Measurements from ENCODE around the gene NISCH. TPM values are rescaled to one million over a fixed set of nuclear protein-coding genes. Genes with fewer than 3 reads are reported as not detected.

The NISCH gene
- total and polyA plus RNA-seq, 12 donors, result 24.0 to 56.3 (median 41.9) TPM

DNA sequence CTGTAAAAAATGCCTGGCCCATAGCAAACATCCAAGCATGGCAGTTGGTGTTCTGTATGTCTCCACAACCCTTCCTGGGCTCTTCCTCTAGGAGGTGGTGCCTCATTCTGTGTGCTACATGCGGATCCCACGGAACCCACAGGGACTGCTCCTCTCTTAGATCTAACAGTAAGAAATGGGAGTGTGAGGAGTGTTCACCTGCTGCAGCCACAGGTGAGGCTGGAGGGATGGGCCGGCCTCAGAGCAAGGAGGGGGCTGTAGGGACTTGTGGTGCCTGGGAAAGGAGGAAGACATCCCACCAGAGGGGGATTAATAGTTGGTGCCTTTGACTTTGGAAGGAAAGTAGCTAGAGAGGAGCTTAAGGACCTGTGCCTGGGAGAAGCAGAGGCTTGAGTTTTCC, 32.7 kb upstream of the NISCH start:
- TF ChIP-seq, protein P1, sequence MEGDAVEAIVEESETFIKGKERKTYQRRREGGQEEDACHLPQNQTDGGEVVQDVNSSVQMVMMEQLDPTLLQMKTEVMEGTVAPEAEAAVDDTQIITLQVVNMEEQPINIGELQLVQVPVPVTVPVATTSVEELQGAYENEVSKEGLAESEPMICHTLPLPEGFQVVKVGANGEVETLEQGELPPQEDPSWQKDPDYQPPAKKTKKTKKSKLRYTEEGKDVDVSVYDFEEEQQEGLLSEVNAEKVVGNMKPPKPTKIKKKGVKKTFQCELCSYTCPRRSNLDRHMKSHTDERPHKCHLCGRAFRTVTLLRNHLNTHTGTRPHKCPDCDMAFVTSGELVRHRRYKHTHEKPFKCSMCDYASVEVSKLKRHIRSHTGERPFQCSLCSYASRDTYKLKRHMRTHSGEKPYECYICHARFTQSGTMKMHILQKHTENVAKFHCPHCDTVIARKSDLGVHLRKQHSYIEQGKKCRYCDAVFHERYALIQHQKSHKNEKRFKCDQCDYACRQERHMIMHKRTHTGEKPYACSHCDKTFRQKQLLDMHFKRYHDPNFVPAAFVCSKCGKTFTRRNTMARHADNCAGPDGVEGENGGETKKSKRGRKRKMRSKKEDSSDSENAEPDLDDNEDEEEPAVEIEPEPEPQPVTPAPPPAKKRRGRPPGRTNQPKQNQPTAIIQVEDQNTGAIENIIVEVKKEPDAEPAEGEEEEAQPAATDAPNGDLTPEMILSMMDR (IDR thresholded peaks at IDR 0.05), result no peak
- intact Hi-C loops (cut with DNase I), result no loop called here

DNA sequence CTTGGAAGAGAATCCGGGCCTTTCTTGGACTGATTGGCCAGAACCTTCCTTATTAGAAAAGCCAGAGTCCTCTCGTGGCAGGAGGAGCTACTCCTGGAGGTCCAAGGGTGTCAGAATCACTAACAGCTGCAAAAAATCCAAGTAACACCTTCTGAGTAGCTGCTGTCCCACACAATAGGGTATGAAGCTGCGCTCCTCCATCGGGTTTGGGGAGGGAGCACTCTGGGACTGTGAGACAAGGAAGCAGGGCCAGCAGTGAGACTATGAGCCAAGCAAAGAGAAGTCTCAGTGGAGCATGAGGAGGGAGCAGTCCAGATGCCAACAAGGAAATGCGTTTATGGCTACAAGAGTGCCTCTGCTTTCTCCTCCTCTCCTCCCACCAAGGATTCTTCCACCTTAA, 32.2 kb upstream of the NISCH start:
- TF ChIP-seq, protein P1 (IDR thresholded peaks at IDR 0.05), result no peak
- peak in 5 of 8 donors; percentile 19 to 49 (median 31) for ATAC-seq
- intact Hi-C loops (cut with DNase I), result no loop called here

More for the DNA sequence above, 32.7 kb upstream of the NISCH start:
- Histone ChIP-seq H3K4me3 (no peak overlapping the region), H3K4me1 (no peaks in the 10 kb centered on the region), H3K36me3 (peaks cover 0 to 19% (median 3%) of the 10 kb centered on the region in 9 donors), H3K27ac (no peak overlapping the region), H3K9me3 (no peaks in the 10 kb centered on the region), H3K27me3 (no peaks in the 10 kb centered on the region)
- ATAC-seq (no peak), DNase-seq (no peak)
- WGBS, 2 donors, result 92% methylated on average over 3 of the region's 3 CpGs

DNA sequence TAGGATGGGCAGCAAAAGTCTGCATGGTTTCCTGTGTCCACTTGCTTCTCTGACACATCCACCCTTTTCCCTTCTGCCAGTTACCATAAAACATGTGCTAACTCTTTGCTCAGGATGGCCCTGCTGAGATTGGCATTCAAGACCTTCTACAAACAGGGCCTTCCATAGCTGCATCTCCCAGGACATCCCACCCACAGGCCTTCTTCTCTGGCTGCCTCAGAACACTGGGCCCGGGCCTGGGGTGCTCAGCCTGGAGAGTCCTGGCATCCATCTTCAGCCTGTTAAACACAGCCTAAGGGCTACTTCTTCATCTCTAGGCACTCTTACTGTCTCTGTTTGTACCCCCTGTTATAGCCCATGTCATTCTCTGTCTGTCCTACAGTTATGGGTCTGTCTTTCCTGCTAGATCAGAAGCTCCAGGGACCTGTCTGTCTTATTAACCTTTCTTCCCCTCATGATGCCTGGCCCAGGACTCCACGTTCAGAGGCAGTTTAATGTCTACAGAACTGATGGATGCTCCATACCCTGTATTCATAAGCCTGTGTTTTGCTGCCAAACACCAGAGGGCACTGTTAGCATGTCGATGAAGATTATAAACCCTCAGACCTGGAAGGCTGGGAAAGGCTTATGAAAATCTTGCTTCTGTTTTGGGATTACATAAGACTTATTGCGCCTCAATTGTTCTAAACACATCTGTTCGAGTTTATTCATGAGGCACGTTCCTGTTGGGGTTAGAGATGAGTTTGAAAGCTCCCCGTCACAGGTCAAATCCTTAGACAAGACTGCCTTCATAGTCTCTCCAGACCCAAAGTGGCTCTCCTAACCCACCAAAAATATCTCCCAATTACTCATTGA, 27.0 kb upstream of the NISCH start:
- DNase-seq, result peak in 1 of 2 donors; percentile 81
- H3K36me3 ChIP-seq, result no peaks in the 10 kb centered on the region
- TF ChIP-seq, protein P1 (IDR thresholded peaks at IDR 0.05), result peak; percentile 55 to 86 (median 79)
- H3K27me3 ChIP-seq, result no peaks in the 10 kb centered on the region
- whole genome bisulfite sequencing, 2 donors, result 11 to 18% methylated on average over 7 of the region's 7 CpGs
- intact Hi-C loops (cut with DNase I), result loop anchor here in 6 of 10 donors (1.0 to 2.0 kb wide), 2 partner anchors 18 to 19 kb away; no protein-coding TSS in a partner anchor
- H3K4me3 ChIP-seq, result no peak overlapping the region
- H3K9me3 ChIP-seq, result no peaks in the 10 kb centered on the region
- peaks cover 19 to 48% (median 39%) of the 10 kb centered on the region in 9 donors for H3K4me1 ChIP-seq
- H3K27ac ChIP-seq, result peak overlapping the region in 8 of 10 donors; percentile 3 to 86 (median 70)
- peak; percentile 69 to 87 (median 77) for ATAC-seq

More for the DNA sequence above, 32.2 kb upstream of the NISCH start:
- Histone ChIP-seq H3K4me3 (no peak overlapping the region), H3K4me1 (no peaks in the 10 kb centered on the region), H3K27ac (no peak overlapping the region), H3K9me3 (no peaks in the 10 kb centered on the region), H3K27me3 (no peaks in the 10 kb centered on the region), H3K36me3 (peaks cover 0 to 19% (median 0%) of the 10 kb centered on the region in 9 donors)
- 57 to 65% methylated on average over 5 of the region's 5 CpGs for WGBS, 2 donors
- no peak for DNase-seq

DNA sequence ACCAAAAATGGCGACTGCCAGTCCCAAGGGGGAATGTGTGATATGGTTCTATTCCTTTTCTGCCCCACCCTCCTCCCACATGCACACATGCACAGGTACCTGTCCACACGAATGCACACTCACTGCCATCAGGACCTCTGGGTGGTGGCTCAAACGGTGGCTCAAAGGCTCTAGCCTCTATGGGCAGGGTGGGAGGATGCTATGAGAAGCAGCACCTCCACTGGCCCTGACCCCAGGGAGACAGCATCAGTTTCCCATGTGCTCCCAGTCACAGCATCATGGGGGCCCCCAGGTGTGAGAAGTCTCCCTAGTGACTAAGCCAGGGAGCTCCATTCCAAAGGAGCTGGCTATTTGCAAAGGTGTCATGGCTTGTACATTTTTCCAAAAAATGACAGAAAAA, 26.4 kb upstream of the NISCH start:
- Histone ChIP-seq H3K27ac (peak overlapping the region; percentile 3 to 86 (median 62)), H3K4me3 (no peak overlapping the region), H3K36me3 (no peaks in the 10 kb centered on the region), H3K9me3 (no peaks in the 10 kb centered on the region), H3K4me1 (peaks cover 24 to 55% (median 45%) of the 10 kb centered on the region in 9 donors), H3K27me3 (no peaks in the 10 kb centered on the region)
- WGBS, 2 donors, result 42 to 51% methylated on average over 3 of the region's 3 CpGs
- TF ChIP-seq, protein P1 (IDR thresholded peaks at IDR 0.05), result no peak
- DNase-seq, result no peak
- no peak for ATAC-seq
- intact Hi-C loops (cut with DNase I), result loop anchor here in 3 of 10 donors (2.0 kb wide), 1 partner anchor 18 kb away; no protein-coding TSS in a partner anchor

All from heart right ventricle (tissue), 16 donors.